ENCODE data around the gene RHBDD1. TPM values are rescaled to one million over a fixed set of nuclear protein-coding genes. Genes with fewer than 3 reads are reported as not detected.

The RHBDD1 gene
- total RNA-seq, 1 donor from 2014 or later = 35.1 TPM

DNA sequence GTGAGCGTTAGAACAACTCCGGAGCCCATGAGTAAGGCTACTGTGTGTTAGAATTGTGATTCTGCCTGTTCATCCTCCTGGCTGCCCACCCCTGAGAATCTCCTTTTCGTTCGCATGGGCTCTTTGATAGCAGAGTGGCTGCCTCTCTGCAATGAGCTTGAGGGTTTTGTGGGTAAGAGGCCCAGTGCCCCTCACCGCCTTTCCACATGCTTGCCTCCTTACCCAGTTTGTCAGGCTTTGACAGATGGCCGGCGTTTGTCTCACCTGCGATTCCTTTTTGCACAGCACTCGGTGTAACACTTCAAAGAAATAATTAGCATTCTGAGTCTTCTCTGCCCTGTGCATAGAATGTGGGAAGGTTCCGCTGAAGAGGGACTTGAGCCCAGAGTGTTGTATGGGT, 138.0 kb downstream of the RHBDD1 start:
- intact Hi-C loops (cut with micrococcal nuclease) = no loop called here

DNA sequence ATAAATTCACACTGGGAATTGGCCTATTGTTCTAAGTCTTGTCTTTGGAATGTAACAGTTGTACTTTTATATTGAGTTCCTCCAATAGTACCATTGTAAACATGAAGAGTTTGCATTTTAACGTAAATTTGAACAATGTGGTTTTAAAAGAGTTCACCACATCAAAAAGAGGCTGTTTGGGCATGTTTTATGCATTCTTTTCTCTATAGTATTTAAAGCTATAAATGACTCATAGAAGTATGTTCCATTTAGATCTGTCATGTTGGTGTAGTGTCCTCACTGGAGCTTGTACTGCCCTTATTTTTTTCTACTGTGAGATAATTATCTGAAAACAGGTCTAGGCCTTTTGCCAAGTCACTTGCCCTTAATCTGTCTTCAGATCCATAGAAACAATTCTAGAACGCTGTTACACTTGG, 141.9 kb downstream of the RHBDD1 start:
- Histone ChIP-seq H3K36me3 (no peaks in the 10 kb centered on the region), H3K27me3 (ENCODE audit: low read depth) (no peaks in the 10 kb centered on the region), H3K4me3 (no peak overlapping the region), H3K9me3 (replicated peaks) (no peaks in the 10 kb centered on the region), H3K27ac (replicated peaks) (no peak overlapping the region), H3K4me1 (peaks cover 4% of the 10 kb centered on the region)
- TF ChIP-seq, protein P1, sequence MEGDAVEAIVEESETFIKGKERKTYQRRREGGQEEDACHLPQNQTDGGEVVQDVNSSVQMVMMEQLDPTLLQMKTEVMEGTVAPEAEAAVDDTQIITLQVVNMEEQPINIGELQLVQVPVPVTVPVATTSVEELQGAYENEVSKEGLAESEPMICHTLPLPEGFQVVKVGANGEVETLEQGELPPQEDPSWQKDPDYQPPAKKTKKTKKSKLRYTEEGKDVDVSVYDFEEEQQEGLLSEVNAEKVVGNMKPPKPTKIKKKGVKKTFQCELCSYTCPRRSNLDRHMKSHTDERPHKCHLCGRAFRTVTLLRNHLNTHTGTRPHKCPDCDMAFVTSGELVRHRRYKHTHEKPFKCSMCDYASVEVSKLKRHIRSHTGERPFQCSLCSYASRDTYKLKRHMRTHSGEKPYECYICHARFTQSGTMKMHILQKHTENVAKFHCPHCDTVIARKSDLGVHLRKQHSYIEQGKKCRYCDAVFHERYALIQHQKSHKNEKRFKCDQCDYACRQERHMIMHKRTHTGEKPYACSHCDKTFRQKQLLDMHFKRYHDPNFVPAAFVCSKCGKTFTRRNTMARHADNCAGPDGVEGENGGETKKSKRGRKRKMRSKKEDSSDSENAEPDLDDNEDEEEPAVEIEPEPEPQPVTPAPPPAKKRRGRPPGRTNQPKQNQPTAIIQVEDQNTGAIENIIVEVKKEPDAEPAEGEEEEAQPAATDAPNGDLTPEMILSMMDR (IDR thresholded peaks at IDR 0.05; ENCODE audit: borderline replicate concordance) = no peak
- DNase-seq = no peak
- intact Hi-C loops (cut with micrococcal nuclease) = no loop called here

More for the DNA sequence above, 138.0 kb downstream of the RHBDD1 start:
- H3K4me1 ChIP-seq = peaks cover 4% of the 10 kb centered on the region
- DNase-seq = no peak
- H3K9me3 ChIP-seq (replicated peaks) = no peaks in the 10 kb centered on the region
- no peaks in the 10 kb centered on the region for H3K27me3 ChIP-seq (ENCODE audit: low read depth)
- no peaks in the 10 kb centered on the region for H3K36me3 ChIP-seq
- TF ChIP-seq, protein P1 (IDR thresholded peaks at IDR 0.05; ENCODE audit: borderline replicate concordance) = no peak
- no peak overlapping the region for H3K4me3 ChIP-seq
- H3K27ac ChIP-seq (replicated peaks) = no peak overlapping the region

DNA sequence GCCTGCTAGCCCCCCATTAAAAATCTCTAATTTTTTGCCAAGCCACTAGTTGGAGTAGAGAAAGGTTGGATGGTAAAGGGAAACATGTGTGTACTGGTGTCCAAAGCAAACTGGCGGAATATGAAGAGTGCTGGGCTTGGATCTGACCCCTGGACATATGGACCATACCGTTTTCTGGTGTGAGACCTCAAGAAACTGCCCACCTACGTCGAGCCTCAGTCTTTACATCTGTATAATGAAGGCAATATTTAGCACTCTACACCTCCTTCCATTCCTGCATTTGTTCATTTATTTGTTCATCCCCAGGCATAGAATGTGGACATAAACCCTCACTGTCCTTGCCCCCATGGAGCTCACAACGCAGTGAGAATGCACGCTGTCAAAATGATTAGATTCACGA, 142.4 kb downstream of the RHBDD1 start:
- intact Hi-C loops (cut with micrococcal nuclease) = no loop called here
- Histone ChIP-seq H3K27ac (replicated peaks) (no peak overlapping the region), H3K4me1 (peaks cover 4% of the 10 kb centered on the region), H3K27me3 (ENCODE audit: low read depth) (no peaks in the 10 kb centered on the region), H3K4me3 (no peak overlapping the region), H3K9me3 (replicated peaks) (no peaks in the 10 kb centered on the region), H3K36me3 (no peaks in the 10 kb centered on the region)
- TF ChIP-seq, protein P1 (IDR thresholded peaks at IDR 0.05; ENCODE audit: borderline replicate concordance) = no peak
- DNase-seq = no peak

DNA sequence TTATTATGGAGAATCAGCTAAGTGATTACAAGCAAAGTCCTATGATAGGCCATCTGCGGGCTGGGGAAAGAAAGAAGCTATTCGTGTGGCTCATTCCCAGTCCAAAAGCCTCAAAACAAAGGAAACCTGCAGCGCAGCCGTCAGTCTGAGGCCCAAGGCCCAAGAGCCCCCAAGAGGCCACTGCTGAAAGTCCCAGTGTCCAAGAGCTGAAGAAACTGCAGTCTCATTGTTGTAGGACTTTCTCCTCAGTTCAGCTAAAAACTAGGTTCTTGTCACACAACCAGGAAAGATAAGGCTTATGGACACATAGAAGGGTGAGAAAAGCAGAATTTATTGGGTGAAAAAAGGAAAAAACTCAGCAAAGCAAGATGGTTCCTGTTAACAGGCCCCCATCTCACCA, 143.2 kb downstream of the RHBDD1 start:
- Histone ChIP-seq H3K9me3 (replicated peaks) (no peaks in the 10 kb centered on the region), H3K36me3 (no peaks in the 10 kb centered on the region), H3K27me3 (ENCODE audit: low read depth) (no peaks in the 10 kb centered on the region), H3K4me1 (peaks cover 4% of the 10 kb centered on the region), H3K27ac (replicated peaks) (no peak overlapping the region), H3K4me3 (no peak overlapping the region)
- TF ChIP-seq, protein P1 (IDR thresholded peaks at IDR 0.05; ENCODE audit: borderline replicate concordance) = no peak
- intact Hi-C loops (cut with micrococcal nuclease) = no loop called here
- DNase-seq = no peak

DNA sequence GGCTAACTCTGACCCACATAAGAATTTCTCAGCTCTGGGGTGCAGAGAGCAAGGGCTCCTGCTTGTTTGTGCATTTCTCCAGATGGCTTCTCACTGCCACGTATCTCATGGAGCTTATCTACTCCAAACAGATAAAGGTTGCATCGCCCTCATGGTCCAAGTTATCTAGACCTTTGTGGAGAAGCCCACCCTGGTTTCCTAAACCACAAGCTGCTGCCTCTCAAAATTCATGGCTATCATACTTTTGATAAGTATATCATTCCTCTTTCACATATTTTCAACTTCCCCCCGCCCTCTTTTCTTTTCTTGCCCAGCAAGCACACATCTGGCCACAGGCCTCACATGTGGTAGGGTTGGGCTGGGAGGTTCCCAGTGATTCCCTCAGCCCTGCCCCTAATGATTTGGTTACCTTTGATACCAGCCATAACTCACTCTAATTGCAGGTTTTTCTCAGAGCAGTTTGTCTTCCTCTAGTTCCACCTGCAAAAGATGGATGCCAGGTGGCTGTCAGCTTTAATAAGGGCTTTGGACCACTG, 146.0 kb downstream of the RHBDD1 start:
- H3K9me3 ChIP-seq (replicated peaks) = no peaks in the 10 kb centered on the region
- DNase-seq = no peak
- H3K27me3 ChIP-seq (ENCODE audit: low read depth) = no peaks in the 10 kb centered on the region

More for the DNA sequence above, 146.0 kb downstream of the RHBDD1 start:
- H3K4me3 ChIP-seq = no peak overlapping the region
- H3K4me1 ChIP-seq = peaks cover 18% of the 10 kb centered on the region
- no peak overlapping the region for H3K27ac ChIP-seq (replicated peaks)
- no peaks in the 10 kb centered on the region for H3K36me3 ChIP-seq
- intact Hi-C loops (cut with micrococcal nuclease) = loop anchor here (10.0 kb wide), 3 partner anchors 147 to 1307 kb away; partner anchors contain the start of gene RHBDD1
- TF ChIP-seq, protein P1 (IDR thresholded peaks at IDR 0.05; ENCODE audit: borderline replicate concordance) = no peak
